Neural progenitor cell (in vitro differentiated cells): ENCODE data around the gene ZNF777. TPM values are rescaled to one million over a fixed set of nuclear protein-coding genes. Genes with fewer than 3 reads are reported as not detected.
A peak's percentile ranks its signal among the peaks of the same experiment; 100 is the strongest.

Experiments
- DNase-seq: peaks from one replicate; pipeline ENCODE4 v3.0.0-alpha.2; 2016; ENCODE audit warnings: low spot score
- H2AFZ ChIP-seq: fragments of 200-600 bp; sonication (generic); replicated peaks from 2 replicates; pipeline ENCODE4 v1.6.1; 2016; ENCODE audit warnings: antibody characterized with exemption
- H3F3A ChIP-seq: fragments of 200-600 bp; sonication (generic); 2 replicates; pipeline ENCODE4 v1.6.1; 2016; ENCODE audit warnings: antibody characterized with exemption, low read depth
- H3K27ac ChIP-seq: fragments of 200-600 bp; sonication (generic); 2 replicates; pipeline ENCODE4 v1.5.1; 2016; ENCODE audit warnings: mild to moderate bottlenecking
- H3K27me3 ChIP-seq: fragments of 200-600 bp; sonication (generic); 2 replicates; pipeline ENCODE4 v1.6.1; 2016; ENCODE audit warnings: mild to moderate bottlenecking, moderate library complexity
- H3K36me3 ChIP-seq: fragments of 200-600 bp; sonication (generic); 2 replicates; pipeline ENCODE4 v1.5.1; 2016
- H3K4me1 ChIP-seq: fragments of 200-600 bp; sonication (generic); 2 replicates; pipeline ENCODE4 v1.6.1; 2016; ENCODE audit warnings: mixed run types
- H3K4me2 ChIP-seq: fragments of 200-600 bp; sonication (generic); 2 replicates; pipeline ENCODE4 v1.6.1; 2016
- H3K4me3 ChIP-seq: fragments of 200-600 bp; sonication (generic); 2 replicates; pipeline ENCODE4 v1.5.1; 2016
- H3K79me2 ChIP-seq: fragments of 200-600 bp; sonication (generic); 2 replicates; pipeline ENCODE4 v1.6.1; 2016; ENCODE audit warnings: low read depth
- H3K9ac ChIP-seq: fragments of 200-600 bp; sonication (generic); 2 replicates; pipeline ENCODE4 v1.6.1; 2016
- H3K9me3 ChIP-seq: fragments of 200-600 bp; sonication (generic); 2 replicates; pipeline ENCODE4 v1.5.1; 2016; ENCODE audit warnings: low read depth
- H4K20me1 ChIP-seq: fragments of 200-600 bp; sonication (generic); 2 replicates; pipeline ENCODE4 v1.6.1; 2016; ENCODE audit warnings: low read depth
- H3K27ac Mint-ChIP-seq: 3 replicates; pipeline ENCODE4 v1.8.0; 2021; ENCODE audit warnings: mixed read lengths
- H3K27me3 Mint-ChIP-seq: 2 replicates; pipeline ENCODE4 v1.8.0; 2022; ENCODE audit warnings: low read depth, mild to moderate bottlenecking, inconsistent platforms, moderate library complexity, mixed read lengths; ENCODE audit not compliant: insufficient read depth
- H3K36me3 Mint-ChIP-seq: 3 replicates; pipeline ENCODE4 v1.8.0; 2021; ENCODE audit warnings: mixed read lengths
- H3K4me1 Mint-ChIP-seq: 3 replicates; pipeline ENCODE4 v1.8.0; 2021; ENCODE audit warnings: mixed read lengths
- H3K4me3 Mint-ChIP-seq: 3 replicates; pipeline ENCODE4 v1.8.0; 2021; ENCODE audit warnings: mild to moderate bottlenecking, moderate library complexity, mixed read lengths
- H3K9me3 Mint-ChIP-seq: 3 replicates; pipeline ENCODE4 v1.8.0; 2020; ENCODE audit warnings: mixed read lengths
- EZH2 ChIP-seq: fragments of 200-600 bp; sonication (generic); IDR thresholded peaks from 2 replicates; pipeline ENCODE4 v1.6.1; 2017; ENCODE audit warnings: antibody characterized with exemption, mild to moderate bottlenecking, moderate library complexity
- EZH2phosphoT487 ChIP-seq: fragments of 200-600 bp; sonication (generic); IDR thresholded peaks from 2 replicates; pipeline ENCODE4 v1.6.1; 2017; ENCODE audit warnings: antibody characterized with exemption
- total RNA-seq: library from RNA; depleted of rRNA; stranded (reverse); fragments of >200 nt; gene quantifications from 2 replicates; pipeline ENCODE4 v1.2.3, GENCODE V29; 2015; ENCODE audit warnings: low replicate concordance
- TF ChIP-seq, protein P1 (sequence below): fragments of 200-600 bp; sonication (generic); IDR thresholded peaks from 2 replicates; pipeline ENCODE4 v1.5.1; 2017; ENCODE audit warnings: antibody characterized with exemption, mild to moderate bottlenecking

The ZNF777 gene
- 6.6 and 11.7 TPM in 2 replicates for total RNA-seq

GRCh38 chr7:149460493-149461277, at the start of gene ZNF777:
ZNF777 (minus strand) TSS chr7:149461062; CDS start chr7:149456022, 5,040 bp downstream.
- Mint-ChIP-seq H3K36me3 (peaks cover 2% of the 10 kb centered on the region), H3K9me3 (peaks cover 2% of the 10 kb centered on the region), H3K4me3 (peak within 1 kb of the TSS; percentile 92), H3K27ac (peak within 1 kb of the TSS; percentile 86), H3K27me3 (peaks cover 2% of the 10 kb centered on the region), H3K4me1 (peaks cover 19% of the 10 kb centered on the region)
- no peaks in the 10 kb centered on the region for H3K9me3 ChIP-seq
- H3K36me3 ChIP-seq: no peaks in the 10 kb centered on the region
- TF ChIP-seq EZH2phosphoT487: no peak
- TF ChIP-seq, protein P1, sequence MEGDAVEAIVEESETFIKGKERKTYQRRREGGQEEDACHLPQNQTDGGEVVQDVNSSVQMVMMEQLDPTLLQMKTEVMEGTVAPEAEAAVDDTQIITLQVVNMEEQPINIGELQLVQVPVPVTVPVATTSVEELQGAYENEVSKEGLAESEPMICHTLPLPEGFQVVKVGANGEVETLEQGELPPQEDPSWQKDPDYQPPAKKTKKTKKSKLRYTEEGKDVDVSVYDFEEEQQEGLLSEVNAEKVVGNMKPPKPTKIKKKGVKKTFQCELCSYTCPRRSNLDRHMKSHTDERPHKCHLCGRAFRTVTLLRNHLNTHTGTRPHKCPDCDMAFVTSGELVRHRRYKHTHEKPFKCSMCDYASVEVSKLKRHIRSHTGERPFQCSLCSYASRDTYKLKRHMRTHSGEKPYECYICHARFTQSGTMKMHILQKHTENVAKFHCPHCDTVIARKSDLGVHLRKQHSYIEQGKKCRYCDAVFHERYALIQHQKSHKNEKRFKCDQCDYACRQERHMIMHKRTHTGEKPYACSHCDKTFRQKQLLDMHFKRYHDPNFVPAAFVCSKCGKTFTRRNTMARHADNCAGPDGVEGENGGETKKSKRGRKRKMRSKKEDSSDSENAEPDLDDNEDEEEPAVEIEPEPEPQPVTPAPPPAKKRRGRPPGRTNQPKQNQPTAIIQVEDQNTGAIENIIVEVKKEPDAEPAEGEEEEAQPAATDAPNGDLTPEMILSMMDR: peak; percentile 53
- H4K20me1 ChIP-seq: peaks cover 36% of the 10 kb centered on the region
- peak within 1 kb of the TSS; percentile 84 for H3K4me2 ChIP-seq
- H3K27ac ChIP-seq: no peak within 1 kb of the TSS
- no peak within 1 kb of the TSS for H3K9ac ChIP-seq
- peak within 1 kb of the TSS; percentile 85 for H3K4me3 ChIP-seq
- H3K4me1 ChIP-seq: peaks cover 22% of the 10 kb centered on the region
- peaks cover 46% of the 10 kb centered on the region for H3K27me3 ChIP-seq
- H2AFZ ChIP-seq: peak within 1 kb of the TSS; percentile 98
- H3K79me2 ChIP-seq: peaks cover 28% of the 10 kb centered on the region
- peak; percentile 90 for DNase-seq
- H3F3A ChIP-seq: peaks cover 39% of the 10 kb centered on the region

- Histone ChIP-seq H3K27me3 (no peaks in the 10 kb centered on the region), H2AFZ (no peak overlapping the region), H3K4me2 (no peak overlapping the region), H3K4me3 (no peak overlapping the region), H3K79me2 (no peaks in the 10 kb centered on the region), H3K4me1 (no peaks in the 10 kb centered on the region), H3K27ac (no peak overlapping the region), H3F3A (no peaks in the 10 kb centered on the region), H3K36me3 (no peaks in the 10 kb centered on the region), H3K9ac (no peak overlapping the region), H3K9me3 (no peaks in the 10 kb centered on the region), H4K20me1 (no peaks in the 10 kb centered on the region)
- DNase-seq: no peak
- Mint-ChIP-seq H3K36me3 (no peaks in the 10 kb centered on the region), H3K27ac (no peak overlapping the region), H3K9me3 (peaks cover 36% of the 10 kb centered on the region), H3K27me3 (no peaks in the 10 kb centered on the region), H3K4me1 (no peaks in the 10 kb centered on the region), H3K4me3 (no peak overlapping the region)
- TF ChIP-seq, protein P1: no peak
These were observed 49.4 kb upstream of the ZNF777 start for GRCh38 chr7:149510248-149510647.

- TF ChIP-seq, protein P1: no peak
- TF ChIP-seq EZH2 (no peak), EZH2phosphoT487 (no peak)
- peaks cover 36% of the 10 kb centered on the region for H3K9me3 Mint-ChIP-seq
- Histone ChIP-seq H3K36me3 (no peaks in the 10 kb centered on the region), H4K20me1 (no peaks in the 10 kb centered on the region), H3F3A (no peaks in the 10 kb centered on the region), H3K4me1 (no peaks in the 10 kb centered on the region), H3K9ac (no peak overlapping the region), H3K9me3 (no peaks in the 10 kb centered on the region), H3K4me2 (no peak overlapping the region), H3K27ac (no peak overlapping the region), H3K79me2 (no peaks in the 10 kb centered on the region), H2AFZ (no peak overlapping the region), H3K27me3 (no peaks in the 10 kb centered on the region), H3K4me3 (no peak overlapping the region)
- no peaks in the 10 kb centered on the region for H3K4me1 Mint-ChIP-seq
- H3K36me3 Mint-ChIP-seq: no peaks in the 10 kb centered on the region
- no peak for DNase-seq
- H3K27ac Mint-ChIP-seq: no peak overlapping the region
- no peaks in the 10 kb centered on the region for H3K27me3 Mint-ChIP-seq
- H3K4me3 Mint-ChIP-seq: no peak overlapping the region
These were observed 48.9 kb upstream of the ZNF777 start for GRCh38 chr7:149509774-149510173.
